SK-N-SH treated with all-trans-retinoic acid at 6 μM for 48 hours (cell line): Measurements from ENCODE around the gene OTX2.

Experiments used
- ATAC-seq: fragments of 200-7000 bp; cut with Tn5 transposase; 3 replicates; pipeline ENCODE4 v1.9.1; 2020; ENCODE audit warnings: mild to moderate bottlenecking, moderate library complexity
- ARNTL ChIP-seq: fragments of 450-650 bp; formaldehyde crosslinking; IDR thresholded peaks from 2 replicates; pipeline ENCODE4 v1.5.0; 2020; ENCODE audit warnings: low read depth, mild to moderate bottlenecking, moderate library complexity, borderline replicate concordance
- CSDC2 ChIP-seq: fragments of 250-450 bp; sonication (Bioruptor Pico); IDR thresholded peaks from 2 replicates; pipeline ENCODE4 v1.5.0; 2020; ENCODE audit warnings: mild to moderate bottlenecking, moderate library complexity
- ESRRG ChIP-seq: fragments of 250-450 bp; sonication (Bioruptor Pico); IDR thresholded peaks from 2 replicates; pipeline ENCODE4 v1.6.1; 2021; ENCODE audit warnings: mild to moderate bottlenecking
- GLIS3 ChIP-seq: fragments of 250-450 bp; sonication (Bioruptor Pico); IDR thresholded peaks from 2 replicates; pipeline ENCODE4 v1.5.0; 2020; ENCODE audit warnings: mild to moderate bottlenecking, moderate library complexity
- ISL1 ChIP-seq: fragments of 250-450 bp; sonication (Bioruptor Pico); IDR thresholded peaks from 2 replicates; pipeline ENCODE4 v2.1.2; 2022; ENCODE audit warnings: mild to moderate bottlenecking, moderate library complexity
- OSR1 ChIP-seq: fragments of 250-450 bp; sonication (Bioruptor Pico); IDR thresholded peaks from 2 replicates; pipeline ENCODE4 v1.8.0; 2022; ENCODE audit warnings: moderate library complexity, mild to moderate bottlenecking, inconsistent platforms
- PPARA ChIP-seq: fragments of 250-450 bp; sonication (Bioruptor Pico); IDR thresholded peaks from 2 replicates; pipeline ENCODE4 v1.5.0; 2020; ENCODE audit warnings: mild to moderate bottlenecking, borderline replicate concordance
- RARB ChIP-seq: fragments of 250-450 bp; sonication (Bioruptor Pico); IDR thresholded peaks from 2 replicates; pipeline ENCODE4 v1.8.0; 2021; ENCODE audit warnings: mild to moderate bottlenecking, moderate library complexity
- SNAI2 ChIP-seq: fragments of 250-450 bp; sonication (Bioruptor Pico); IDR thresholded peaks from 2 replicates; pipeline ENCODE4 v1.5.0; 2020; ENCODE audit warnings: mild to moderate bottlenecking, moderate library complexity
- TCF4 ChIP-seq: fragments of 250-450 bp; sonication (Bioruptor Pico); IDR thresholded peaks from 2 replicates; pipeline ENCODE4 v1.8.0; 2021; ENCODE audit warnings: mild to moderate bottlenecking, moderate library complexity, borderline replicate concordance
- TOX ChIP-seq: fragments of 250-450 bp; sonication (Bioruptor Pico); IDR thresholded peaks from 2 replicates; pipeline ENCODE4 v1.8.0; 2021; ENCODE audit warnings: mild to moderate bottlenecking, moderate library complexity, borderline replicate concordance
- ZC3H10 ChIP-seq: fragments of 250-450 bp; sonication (Bioruptor Pico); IDR thresholded peaks from 2 replicates; pipeline ENCODE4 v1.5.1; 2021; ENCODE audit warnings: mild to moderate bottlenecking, moderate library complexity
- ZFP3 ChIP-seq: fragments of 250-450 bp; sonication (Bioruptor Pico); IDR thresholded peaks from 2 replicates; pipeline ENCODE4 v1.5.0; 2020; ENCODE audit warnings: mild to moderate bottlenecking, moderate library complexity
- ZFP30 ChIP-seq: fragments of 450-650 bp; formaldehyde crosslinking; IDR thresholded peaks from 2 replicates; pipeline ENCODE4 v1.5.0; 2022; ENCODE audit warnings: mild to moderate bottlenecking, moderate library complexity
- ZNF565 ChIP-seq: fragments of 450-650 bp; formaldehyde crosslinking; conservative IDR thresholded peaks from 2 replicates; pipeline ENCODE4 v1.5.0; 2020; ENCODE audit warnings: low read depth, mild to moderate bottlenecking, moderate library complexity
- ZNF70 ChIP-seq: fragments of 450-650 bp; formaldehyde crosslinking; IDR thresholded peaks from 2 replicates; pipeline ENCODE4 v1.5.0; 2020; ENCODE audit warnings: mild to moderate bottlenecking, moderate library complexity
- ZNF8 ChIP-seq: fragments of 450-650 bp; formaldehyde crosslinking; IDR thresholded peaks from 2 replicates; pipeline ENCODE4 v1.5.0; 2020; ENCODE audit warnings: mild to moderate bottlenecking, moderate library complexity
- TF ChIP-seq, protein P1 (sequence below): fragments of 250-450 bp; sonication (Bioruptor Pico); IDR thresholded peaks from 2 replicates; pipeline ENCODE4 v1.8.0; 2021; ENCODE audit warnings: low read depth, mild to moderate bottlenecking, moderate library complexity, borderline replicate concordance
- TF ChIP-seq, protein P2 (sequence below): fragments of 250-450 bp; sonication (Bioruptor Pico); IDR thresholded peaks from 2 replicates; pipeline ENCODE4 v1.8.0; 2020; ENCODE audit warnings: mild to moderate bottlenecking, moderate library complexity, borderline replicate concordance
- TF ChIP-seq, protein P3 (sequence below): fragments of 250-450 bp; sonication (Bioruptor Pico); IDR thresholded peaks from 2 replicates; pipeline ENCODE4 v1.5.1; 2020; ENCODE audit warnings: low read depth, mild to moderate bottlenecking, moderate library complexity
- TF ChIP-seq, protein P4 (sequence below): fragments of 250-450 bp; sonication (Bioruptor Pico); IDR thresholded peaks from 2 replicates; pipeline ENCODE4 v1.5.1; 2021; ENCODE audit warnings: mild to moderate bottlenecking, moderate library complexity

The OTX2 gene

DNA sequence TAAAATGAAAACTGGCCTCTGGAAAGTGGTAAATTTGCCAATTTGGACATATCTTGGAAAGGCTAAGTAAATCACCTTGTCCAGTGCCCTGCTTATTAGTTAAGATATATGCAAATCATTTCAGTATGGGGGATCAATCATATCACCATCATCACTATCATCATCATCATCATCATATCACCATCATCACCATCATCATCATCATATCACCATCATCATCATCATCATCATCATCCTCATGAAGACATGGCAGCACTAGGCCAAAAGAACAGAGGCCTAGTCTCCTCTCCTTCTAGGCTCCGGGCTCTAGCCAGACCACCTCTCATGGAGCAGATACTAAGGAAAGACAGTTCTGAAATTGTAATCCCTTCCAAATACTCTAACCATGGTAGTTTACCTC is 20.3 kb downstream of the OTX2 start:
- no peak for ATAC-seq
- TF ChIP-seq, protein P1, sequence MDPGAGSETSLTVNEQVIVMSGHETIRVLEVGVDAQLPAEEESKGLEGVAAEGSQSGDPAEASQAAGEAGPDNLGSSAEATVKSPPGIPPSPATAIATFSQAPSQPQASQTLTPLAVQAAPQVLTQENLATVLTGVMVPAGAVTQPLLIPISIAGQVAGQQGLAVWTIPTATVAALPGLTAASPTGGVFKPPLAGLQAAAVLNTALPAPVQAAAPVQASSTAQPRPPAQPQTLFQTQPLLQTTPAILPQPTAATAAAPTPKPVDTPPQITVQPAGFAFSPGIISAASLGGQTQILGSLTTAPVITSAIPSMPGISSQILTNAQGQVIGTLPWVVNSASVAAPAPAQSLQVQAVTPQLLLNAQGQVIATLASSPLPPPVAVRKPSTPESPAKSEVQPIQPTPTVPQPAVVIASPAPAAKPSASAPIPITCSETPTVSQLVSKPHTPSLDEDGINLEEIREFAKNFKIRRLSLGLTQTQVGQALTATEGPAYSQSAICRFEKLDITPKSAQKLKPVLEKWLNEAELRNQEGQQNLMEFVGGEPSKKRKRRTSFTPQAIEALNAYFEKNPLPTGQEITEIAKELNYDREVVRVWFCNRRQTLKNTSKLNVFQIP (CRISPR knock-in tag), result no peak
- no peak for TF ChIP-seq CSDC2
- TF ChIP-seq SNAI2, result no peak
- no peak for TF ChIP-seq GLIS3 (CRISPR knock-in tag)
- TF ChIP-seq ZFP30 (CRISPR knock-in tag), result no peak
- TF ChIP-seq, protein P2, sequence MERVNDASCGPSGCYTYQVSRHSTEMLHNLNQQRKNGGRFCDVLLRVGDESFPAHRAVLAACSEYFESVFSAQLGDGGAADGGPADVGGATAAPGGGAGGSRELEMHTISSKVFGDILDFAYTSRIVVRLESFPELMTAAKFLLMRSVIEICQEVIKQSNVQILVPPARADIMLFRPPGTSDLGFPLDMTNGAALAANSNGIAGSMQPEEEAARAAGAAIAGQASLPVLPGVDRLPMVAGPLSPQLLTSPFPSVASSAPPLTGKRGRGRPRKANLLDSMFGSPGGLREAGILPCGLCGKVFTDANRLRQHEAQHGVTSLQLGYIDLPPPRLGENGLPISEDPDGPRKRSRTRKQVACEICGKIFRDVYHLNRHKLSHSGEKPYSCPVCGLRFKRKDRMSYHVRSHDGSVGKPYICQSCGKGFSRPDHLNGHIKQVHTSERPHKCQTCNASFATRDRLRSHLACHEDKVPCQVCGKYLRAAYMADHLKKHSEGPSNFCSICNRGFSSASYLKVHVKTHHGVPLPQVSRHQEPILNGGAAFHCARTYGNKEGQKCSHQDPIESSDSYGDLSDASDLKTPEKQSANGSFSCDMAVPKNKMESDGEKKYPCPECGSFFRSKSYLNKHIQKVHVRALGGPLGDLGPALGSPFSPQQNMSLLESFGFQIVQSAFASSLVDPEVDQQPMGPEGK (CRISPR knock-in tag), result no peak
- TF ChIP-seq OSR1, result no peak
- no peak for TF ChIP-seq ZFP3 (CRISPR knock-in tag)
- no peak for TF ChIP-seq PPARA
- TF ChIP-seq, protein P3, sequence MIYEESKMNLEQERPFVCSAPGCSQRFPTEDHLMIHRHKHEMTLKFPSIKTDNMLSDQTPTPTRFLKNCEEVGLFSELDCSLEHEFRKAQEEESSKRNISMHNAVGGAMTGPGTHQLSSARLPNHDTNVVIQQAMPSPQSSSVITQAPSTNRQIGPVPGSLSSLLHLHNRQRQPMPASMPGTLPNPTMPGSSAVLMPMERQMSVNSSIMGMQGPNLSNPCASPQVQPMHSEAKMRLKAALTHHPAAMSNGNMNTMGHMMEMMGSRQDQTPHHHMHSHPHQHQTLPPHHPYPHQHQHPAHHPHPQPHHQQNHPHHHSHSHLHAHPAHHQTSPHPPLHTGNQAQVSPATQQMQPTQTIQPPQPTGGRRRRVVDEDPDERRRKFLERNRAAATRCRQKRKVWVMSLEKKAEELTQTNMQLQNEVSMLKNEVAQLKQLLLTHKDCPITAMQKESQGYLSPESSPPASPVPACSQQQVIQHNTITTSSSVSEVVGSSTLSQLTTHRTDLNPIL (CRISPR knock-in tag), result no peak
- TF ChIP-seq, protein P4, sequence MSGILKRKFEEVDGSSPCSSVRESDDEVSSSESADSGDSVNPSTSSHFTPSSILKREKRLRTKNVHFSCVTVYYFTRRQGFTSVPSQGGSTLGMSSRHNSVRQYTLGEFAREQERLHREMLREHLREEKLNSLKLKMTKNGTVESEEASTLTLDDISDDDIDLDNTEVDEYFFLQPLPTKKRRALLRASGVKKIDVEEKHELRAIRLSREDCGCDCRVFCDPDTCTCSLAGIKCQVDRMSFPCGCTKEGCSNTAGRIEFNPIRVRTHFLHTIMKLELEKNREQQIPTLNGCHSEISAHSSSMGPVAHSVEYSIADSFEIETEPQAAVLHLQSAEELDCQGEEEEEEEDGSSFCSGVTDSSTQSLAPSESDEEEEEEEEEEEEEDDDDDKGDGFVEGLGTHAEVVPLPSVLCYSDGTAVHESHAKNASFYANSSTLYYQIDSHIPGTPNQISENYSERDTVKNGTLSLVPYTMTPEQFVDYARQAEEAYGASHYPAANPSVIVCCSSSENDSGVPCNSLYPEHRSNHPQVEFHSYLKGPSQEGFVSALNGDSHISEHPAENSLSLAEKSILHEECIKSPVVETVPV (CRISPR knock-in tag), result no peak
- TF ChIP-seq, all 23 proteins: peak for 0

DNA sequence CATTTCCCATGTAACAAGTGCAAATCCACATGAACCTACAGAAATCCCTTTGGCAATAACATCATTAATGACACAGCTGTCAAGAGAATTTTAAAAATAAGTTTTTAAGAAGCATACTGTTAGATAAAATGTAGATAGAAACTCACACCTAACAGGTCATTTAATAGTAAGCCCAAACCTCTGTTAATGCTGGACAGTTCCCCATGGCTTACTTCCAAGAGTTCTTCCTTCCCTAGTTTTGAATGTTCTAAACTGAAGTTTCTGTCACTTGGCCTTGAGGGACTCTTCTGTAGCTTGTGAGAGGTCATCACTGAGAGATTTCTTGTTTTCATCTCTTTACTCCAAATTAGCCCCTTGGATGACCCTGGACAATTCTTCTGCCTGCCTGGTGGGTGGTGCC is 22.7 kb downstream of the OTX2 start:
- no peak for TF ChIP-seq ESRRG (CRISPR knock-in tag)
- TF ChIP-seq, protein P3 (CRISPR knock-in tag), result no peak
- TF ChIP-seq ZC3H10 (CRISPR knock-in tag), result no peak
- TF ChIP-seq GLIS3 (CRISPR knock-in tag), result no peak
- no peak for TF ChIP-seq CSDC2
- no peak for TF ChIP-seq ISL1 (CRISPR knock-in tag)
- no peak for TF ChIP-seq TCF4 (CRISPR knock-in tag)
- TF ChIP-seq ZNF8, result no peak
- no peak for TF ChIP-seq TOX (CRISPR knock-in tag)
- no peak for TF ChIP-seq ARNTL (CRISPR knock-in tag)
- no peak for TF ChIP-seq RARB (CRISPR knock-in tag)
- no peak for TF ChIP-seq ZFP3 (CRISPR knock-in tag)
- TF ChIP-seq ZNF565 (CRISPR knock-in tag), result no peak
- TF ChIP-seq, protein P1 (CRISPR knock-in tag), result no peak
- TF ChIP-seq ZFP30 (CRISPR knock-in tag), result no peak
- no peak for TF ChIP-seq ZNF70 (CRISPR knock-in tag)
- TF ChIP-seq, protein P2 (CRISPR knock-in tag), result no peak
- ATAC-seq, result no peak
